T-cell (primary cell): ENCODE measurements around the gene G3BP2. TPM values are rescaled to one million over a fixed set of nuclear protein-coding genes. Genes with fewer than 3 reads are reported as not detected.

Experiments used
- ATAC-seq, 4 experiments: fragments of 200-7000 bp in 3 of 4; fragments of 150-1000 bp in 1 of 4; cut with Tn5 transposase; replicated peaks in 1 of 4; 1 replicate in 3 of 4; 2 replicates in 1 of 4; pipeline ENCODE4 v1.10.0; 2021; ENCODE audit warnings: moderate library complexity in 3 of 4, mild to moderate bottlenecking in 2 of 4, moderate number of reproducible peaks in 1 of 4
- CTCF ChIA-PET, 2 donors: fragments of 300-600 bp; sonication (Branson Sonifier 250); formaldehyde crosslinking; loops; one replicate each; lab custom pipeline; 2022; ENCODE audit warnings: antibody characterized with exemption in 2 of 2; lab: Charles Lee
- POLR2A ChIA-PET, 2 donors: fragments of 300-600 bp; sonication (Branson Sonifier 250); formaldehyde crosslinking; loops; one replicate each; lab custom pipeline; 2022; ENCODE audit warnings: antibody characterized with exemption in 2 of 2; lab: Charles Lee
- DNase-seq, 35 experiments: peaks; one replicate each; pipeline versions ENCODE4 v3.0.0 to v3.0.0-alpha.2; 2013 to 2023
- H3K27ac ChIP-seq: one replicate; pipeline ENCODE4 v1.5.1; 2013; ENCODE audit warnings: low read length
- H3K27me3 ChIP-seq, 2 experiments: replicated peaks in 1 of 2; 1 replicate in 1 of 2; 2 replicates in 1 of 2; pipeline versions ENCODE4 v1.6.1 to v1.7.0; 2013; ENCODE audit warnings: low read length in 1 of 2, mixed read lengths in 1 of 2; ENCODE audit not compliant: control insufficient read depth in 2 of 2, insufficient read depth in 2 of 2; ENCODE audit errors: extremely low read depth in 1 of 2
- H3K36me3 ChIP-seq, 2 donors: 1 replicate in 1 of 2; 2 replicates in 1 of 2; pipeline versions ENCODE4 v1.6.1 to v1.7.0; 2013; ENCODE audit warnings: low read length in 1 of 2; ENCODE audit not compliant: control insufficient read depth in 2 of 2, insufficient read depth in 1 of 2; ENCODE audit errors: extremely low read depth in 1 of 2
- H3K4me1 ChIP-seq, 2 experiments: 1 replicate in 1 of 2; 2 replicates in 1 of 2; pipeline versions ENCODE4 v1.6.1 to v1.7.0; 2013; ENCODE audit warnings: low read length in 2 of 2, mixed read lengths in 1 of 2; ENCODE audit not compliant: insufficient read depth in 2 of 2, control insufficient read depth in 1 of 2; ENCODE audit errors: extremely low read depth in 1 of 2
- H3K4me3 ChIP-seq, 2 donors: 1 replicate in 1 of 2; 2 replicates in 1 of 2; pipeline versions ENCODE4 v1.5.1 to v1.7.0; 2013; ENCODE audit warnings: mild to moderate bottlenecking in 2 of 2, low read length in 1 of 2, moderate library complexity in 1 of 2; ENCODE audit not compliant: control insufficient read depth in 1 of 2; ENCODE audit errors: extremely low read depth in 1 of 2
- H3K9me3 ChIP-seq: 2 replicates; pipeline ENCODE4 v1.7.0; 2013
- H3K27ac Mint-ChIP-seq, 2 donors: one replicate each; pipeline ENCODE4 v1.8.0; 2020 to 2021; ENCODE audit warnings: mild to moderate bottlenecking in 2 of 2, mixed read lengths in 2 of 2
- H3K27me3 Mint-ChIP-seq, 2 donors: one replicate each; pipeline ENCODE4 v1.8.0; 2021 to 2022; ENCODE audit warnings: mixed read lengths in 2 of 2
- H3K36me3 Mint-ChIP-seq: one replicate; pipeline ENCODE4 v1.8.0; 2021; ENCODE audit warnings: mixed read lengths
- H3K4me1 Mint-ChIP-seq, 3 donors: one replicate each; pipeline ENCODE4 v1.8.0; 2020 to 2022; ENCODE audit warnings: mixed read lengths in 3 of 3, mild to moderate bottlenecking in 1 of 3
- H3K4me3 Mint-ChIP-seq, 3 donors: one replicate each; pipeline ENCODE4 v1.8.0; 2020 to 2022; ENCODE audit warnings: mild to moderate bottlenecking in 3 of 3, mixed read lengths in 3 of 3, moderate library complexity in 3 of 3
- H3K9me3 Mint-ChIP-seq, 3 donors: one replicate each; pipeline ENCODE4 v1.8.0; 2020 to 2022; ENCODE audit warnings: mixed read lengths in 3 of 3
- WGBS: methylation state at CpG from one replicate; pipeline ENCODE4 v1.1.5; 2013; ENCODE audit warnings: missing lambda C conversion rate; ENCODE audit not compliant: insufficient coverage; 5-methylcytosine and 5-hydroxymethylcytosine counted together
- total RNA-seq, 35 experiments: library from RNA in 6 of 35; stranded (reverse) in 6 of 35; fragments of 120-200 nt in 1 of 35; gene quantifications; one replicate each; pipeline versions ENCODE4 v1.2.1 to v1.2.4 and lab custom pipeline; 2013 to 2026

G3BP2 gene
- total RNA-seq, 5 donors from 2014 or later (not counting 1 experiment from before 2014, with no cell fraction given): 135 to 316 (median 141) TPM

- Mint-ChIP-seq H3K36me3 (peaks cover 4% of the 10 kb centered on the region), H3K27ac (no peak overlapping the region), H3K4me1 (peaks cover 5 to 7% (median 6%) of the 10 kb centered on the region in 3 donors), H3K4me3 (no peak overlapping the region), H3K9me3 (no peaks in the 10 kb centered on the region), H3K27me3 (no peaks in the 10 kb centered on the region)
- H3K36me3 ChIP-seq: no peaks in the 10 kb centered on the region
- POLR2A ChIA-PET: interaction anchor here in 1 of 2 donors (1.0 kb wide), 1 partner anchor 31 kb away, joined by 5 read pairs; no protein-coding TSS in a partner anchor
- H3K4me1 ChIP-seq: peaks cover 0 to 3% of the 10 kb centered on the region in 2 experiments
- CTCF ChIA-PET: no interaction called here
- H3K27ac ChIP-seq: no peak overlapping the region
- DNase-seq: no peak
- no peak overlapping the region for H3K4me3 ChIP-seq
- H3K27me3 ChIP-seq: no peaks in the 10 kb centered on the region
- H3K9me3 ChIP-seq: no peaks in the 10 kb centered on the region
- ATAC-seq: no peak
- WGBS: 90% methylated on average over 2 of the region's 6 CpGs
Observed at GRCh38 chr4:75705198-75705977, 32.2 kb upstream of the G3BP2 start.

GRCh38 chr4:75702919-75703411, 29.8 kb upstream of the G3BP2 start:
- no peak for DNase-seq
- no peak overlapping the region for H3K4me3 ChIP-seq
- H3K9me3 Mint-ChIP-seq: no peaks in the 10 kb centered on the region
- H3K9me3 ChIP-seq: no peaks in the 10 kb centered on the region
- ChIA-PET CTCF (interaction anchor here in 1 of 2 donors (0.8 kb wide), 1 partner anchor 53 kb away, joined by 4 read pairs; no protein-coding TSS in a partner anchor), POLR2A (no interaction called here)
- H3K36me3 Mint-ChIP-seq: peaks cover 4% of the 10 kb centered on the region
- no peak overlapping the region for H3K4me3 Mint-ChIP-seq
- H3K4me1 ChIP-seq: peaks cover 6 to 10% of the 10 kb centered on the region in 2 experiments
- peaks cover 16 to 17% (median 16%) of the 10 kb centered on the region in 3 donors for H3K4me1 Mint-ChIP-seq
- H3K27me3 Mint-ChIP-seq: no peaks in the 10 kb centered on the region
- ATAC-seq: no peak
- no peaks in the 10 kb centered on the region for H3K27me3 ChIP-seq
- no peaks in the 10 kb centered on the region for H3K36me3 ChIP-seq
- no peak overlapping the region for H3K27ac ChIP-seq
- 58% methylated on average over 2 of the region's 4 CpGs for WGBS
- H3K27ac Mint-ChIP-seq: no peak overlapping the region

- ChIA-PET POLR2A (no interaction called here), CTCF (no interaction called here)
- Histone ChIP-seq H3K27me3 (no peaks in the 10 kb centered on the region), H3K9me3 (no peaks in the 10 kb centered on the region), H3K4me1 (peaks cover 17 to 26% of the 10 kb centered on the region in 2 experiments), H3K27ac (peak overlapping the region; percentile 86), H3K36me3 (peaks cover 0 to 2% of the 10 kb centered on the region in 2 donors), H3K4me3 (no peak overlapping the region)
- Mint-ChIP-seq H3K27me3 (no peaks in the 10 kb centered on the region), H3K27ac (peak overlapping the region; percentile 79 to 90), H3K4me3 (peak overlapping the region in 2 of 3 donors; percentile 2 to 14), H3K9me3 (no peaks in the 10 kb centered on the region), H3K4me1 (peaks cover 35 to 43% (median 42%) of the 10 kb centered on the region in 3 donors), H3K36me3 (peaks cover 2% of the 10 kb centered on the region)
- DNase-seq: no peak
- no peak for ATAC-seq
- WGBS: no CpG with 5 or more reads among the region's 1 CpG
Observed at GRCh38 chr4:75699299-75699698, 26.1 kb upstream of the G3BP2 start.

GRCh38 chr4:75698963-75699228, 25.7 kb upstream of the G3BP2 start:
- Histone ChIP-seq H3K27ac (peak overlapping the region; percentile 86), H3K36me3 (peaks cover 0 to 2% of the 10 kb centered on the region in 2 donors), H3K27me3 (no peaks in the 10 kb centered on the region), H3K4me3 (no peak overlapping the region), H3K9me3 (no peaks in the 10 kb centered on the region), H3K4me1 (peaks cover 17 to 26% of the 10 kb centered on the region in 2 experiments)
- POLR2A ChIA-PET: interaction anchor here in 1 of 2 donors (1.5 kb wide), 1 partner anchor 25 kb away, joined by 4 read pairs; the partner anchor contains the start of gene USO1
- H3K4me3 Mint-ChIP-seq: peak overlapping the region in 1 of 3 donors; percentile 14
- H3K27ac Mint-ChIP-seq: peak overlapping the region; percentile 79 to 90
- H3K9me3 Mint-ChIP-seq: no peaks in the 10 kb centered on the region
- ATAC-seq (peak; percentile 5 to 58 (median 39)), DNase-seq (no peak)
- H3K4me1 Mint-ChIP-seq: peaks cover 35 to 43% (median 42%) of the 10 kb centered on the region in 3 donors
- no peaks in the 10 kb centered on the region for H3K27me3 Mint-ChIP-seq
- WGBS: 21% methylated on average over 2 of the region's 2 CpGs
- H3K36me3 Mint-ChIP-seq: peaks cover 6% of the 10 kb centered on the region
- CTCF ChIA-PET: interaction anchor here in 1 of 2 donors (0.5 kb wide), 1 partner anchor 211 kb away, joined by 3 read pairs; no protein-coding TSS in a partner anchor

- no peaks in the 10 kb centered on the region for H3K9me3 Mint-ChIP-seq
- CTCF ChIA-PET: interaction anchor here (0.5 to 1.1 kb wide), 2 partner anchors 26 to 212 kb away, joined by 3 read pairs; partner anchors contain the start of gene USO1 (in 1 of the 2)
- Histone ChIP-seq H3K4me3 (no peak overlapping the region), H3K27ac (peak overlapping the region; percentile 86), H3K36me3 (peaks cover 0 to 2% of the 10 kb centered on the region in 2 donors), H3K9me3 (no peaks in the 10 kb centered on the region), H3K4me1 (peaks cover 17 to 26% of the 10 kb centered on the region in 2 experiments), H3K27me3 (no peaks in the 10 kb centered on the region)
- H3K4me1 Mint-ChIP-seq: peaks cover 35 to 43% (median 42%) of the 10 kb centered on the region in 3 donors
- H3K4me3 Mint-ChIP-seq: peak overlapping the region; percentile 14 to 32 (median 17)
- DNase-seq (peak in 6 of 35 experiments; percentile 3 to 47 (median 20)), ATAC-seq (peak; percentile 37 to 78 (median 70))
- H3K36me3 Mint-ChIP-seq: peaks cover 7% of the 10 kb centered on the region
- POLR2A ChIA-PET: interaction anchor here in 1 of 2 donors (0.6 to 1.5 kb wide), 3 partner anchors 25 to 216 kb away, joined by 3 to 4 read pairs (median 3); partner anchors contain the start of gene USO1
- WGBS: 39% methylated on average over 3 of the region's 6 CpGs
- H3K27me3 Mint-ChIP-seq: no peaks in the 10 kb centered on the region
- peak overlapping the region; percentile 79 to 90 for H3K27ac Mint-ChIP-seq
Observed at GRCh38 chr4:75698162-75698962, 25.2 kb upstream of the G3BP2 start.
